Suprapubic skin (tissue), 3 donors: ENCODE results near the gene HRNR.

Experiments used
- CTCF ChIP-seq, 2 donors: fragments of 200-600 bp in 1 of 2; fragments of 450-650 bp in 1 of 2; sonication (generic) in 1 of 2; IDR thresholded peaks; one replicate each; pipeline ENCODE4 v1.5.1; 2016 to 2019; ENCODE audit warnings: antibody characterized with exemption in 2 of 2, mild to moderate bottlenecking in 1 of 2, moderate library complexity in 1 of 2
- POLR2A ChIP-seq, 2 donors: fragments of 450-650 bp; IDR thresholded peaks; one replicate each; pipeline ENCODE4 v1.6.1; 2017; ENCODE audit warnings: antibody characterized with exemption in 2 of 2, mild to moderate bottlenecking in 2 of 2, moderate library complexity in 2 of 2

- no peak for TF ChIP-seq POLR2A (IDR thresholded peaks at IDR 0.05)
- TF ChIP-seq CTCF (IDR thresholded peaks at IDR 0.05): no peak
Measured at GRCh38 chr1:152227310-152227928, 3.4 kb upstream of the HRNR start.
